Peyer's patch (tissue), 4 donors: ENCODE results near the gene AP1M2. TPM values are rescaled to one million over a fixed set of nuclear protein-coding genes. Genes with fewer than 3 reads are reported as not detected.
A peak's percentile ranks its signal among the peaks of the same experiment; 100 is the strongest.

Source experiments
- DNase-seq, 3 donors: peaks; one replicate each; pipeline ENCODE4 v3.0.0-alpha.2; 2017 to 2019
- H3K27ac ChIP-seq, 4 donors: fragments of 200-600 bp; sonication (generic); one replicate each; pipeline ENCODE4 v1.5.1; 2016 to 2019
- H3K27me3 ChIP-seq, 2 donors: fragments of 200-600 bp; sonication (generic); one replicate each; pipeline ENCODE4 v1.5.1; 2019
- H3K36me3 ChIP-seq, 3 donors: fragments of 200-600 bp; sonication (generic); one replicate each; pipeline ENCODE4 v1.5.1; 2016 to 2019
- H3K4me1 ChIP-seq, 4 donors: fragments of 200-600 bp; sonication (generic); one replicate each; pipeline ENCODE4 v1.5.1; 2016 to 2019
- H3K4me3 ChIP-seq, 4 donors: fragments of 200-600 bp; sonication (generic); 1 replicate in 3 of 4; 2 replicates in 1 of 4; pipeline ENCODE4 v1.5.1; 2016 to 2019; ENCODE audit warnings: mild to moderate bottlenecking in 1 of 4
- H3K9me3 ChIP-seq, 4 donors: fragments of 200-600 bp; sonication (generic); one replicate each; pipeline ENCODE4 v1.5.1; 2016 to 2019; ENCODE audit warnings: mild to moderate bottlenecking in 1 of 4
- CTCF ChIP-seq, 6 experiments: fragments of 450-650 bp in 4 of 6; fragments of 200-600 bp in 2 of 6; sonication (generic) in 1 of 6; IDR thresholded peaks; one replicate each; pipeline ENCODE4 v1.5.1; 2017 to 2019; ENCODE audit warnings: antibody characterized with exemption in 6 of 6, mild to moderate bottlenecking in 3 of 6, moderate library complexity in 1 of 6
- POLR2A ChIP-seq, 2 donors: fragments of 450-650 bp; IDR thresholded peaks; one replicate each; pipeline ENCODE4 v1.5.1; 2017; ENCODE audit warnings: antibody characterized with exemption in 2 of 2, mild to moderate bottlenecking in 2 of 2, moderate library complexity in 2 of 2
- total RNA-seq, 4 donors: library from RNA; depleted of rRNA; stranded (reverse); fragments of >200 nt; gene quantifications; one replicate each; pipeline ENCODE4 v1.1.0, GENCODE V29; 2016

AP1M2 gene
- total RNA-seq, 4 donors from 2014 or later = 60.2 to 102 (median 82.5) TPM

- TF ChIP-seq CTCF (IDR thresholded peaks at IDR 0.05) = no peak
- no peak for TF ChIP-seq POLR2A (IDR thresholded peaks at IDR 0.05)
- DNase-seq = no peak
- H3K4me1 ChIP-seq = peaks cover 0 to 4% (median 0%) of the 10 kb centered on the region in 4 donors
Measured at GRCh38 chr19:10583036-10583776, 3.9 kb downstream of the AP1M2 start.

GRCh38 chr19:10582091-10582490, 5.0 kb downstream of the AP1M2 start:
- no peak for TF ChIP-seq CTCF (IDR thresholded peaks at IDR 0.05)
- no peak for TF ChIP-seq POLR2A (IDR thresholded peaks at IDR 0.05)
- Histone ChIP-seq H3K4me3 (no peak overlapping the region), H3K27ac (no peak overlapping the region), H3K27me3 (no peaks in the 10 kb centered on the region), H3K36me3 (peaks cover 0 to 36% (median 0%) of the 10 kb centered on the region in 3 donors), H3K9me3 (no peaks in the 10 kb centered on the region), H3K4me1 (peaks cover 0 to 4% (median 0%) of the 10 kb centered on the region in 4 donors)
- no peak for DNase-seq

More at GRCh38 chr19:10583036-10583776, 3.9 kb downstream of the AP1M2 start:
- Histone ChIP-seq H3K27me3 (no peaks in the 10 kb centered on the region), H3K4me3 (no peak overlapping the region), H3K9me3 (no peaks in the 10 kb centered on the region), H3K27ac (no peak overlapping the region), H3K36me3 (peaks cover 0 to 28% (median 0%) of the 10 kb centered on the region in 3 donors)

- TF ChIP-seq POLR2A (IDR thresholded peaks at IDR 0.05) (no peak), CTCF (IDR thresholded peaks at IDR 0.05) (peak; percentile 97 to 100 (median 99))
- Histone ChIP-seq H3K27me3 (no peaks in the 10 kb centered on the region), H3K4me3 (no peak overlapping the region), H3K27ac (peak overlapping the region in 1 of 4 donors; percentile 17), H3K9me3 (no peaks in the 10 kb centered on the region), H3K36me3 (peaks cover 0 to 36% (median 0%) of the 10 kb centered on the region in 3 donors), H3K4me1 (peaks cover 0 to 4% (median 0%) of the 10 kb centered on the region in 4 donors)
- DNase-seq = peak; percentile 89 to 97 (median 94)
Measured at GRCh38 chr19:10580979-10581631, 6.0 kb downstream of the AP1M2 start.

- peaks cover 0 to 36% (median 0%) of the 10 kb centered on the region in 3 donors for H3K36me3 ChIP-seq
- H3K4me1 ChIP-seq = peaks cover 0 to 4% (median 0%) of the 10 kb centered on the region in 4 donors
- no peak overlapping the region for H3K27ac ChIP-seq
- no peaks in the 10 kb centered on the region for H3K27me3 ChIP-seq
- TF ChIP-seq CTCF (IDR thresholded peaks at IDR 0.05) = no peak
- H3K4me3 ChIP-seq = no peak overlapping the region
- no peaks in the 10 kb centered on the region for H3K9me3 ChIP-seq
- DNase-seq = no peak
Measured at GRCh38 chr19:10577951-10578350, 9.2 kb downstream of the AP1M2 start.

GRCh38 chr19:10575011-10575716, 11.9 kb downstream of the AP1M2 start:
- H3K9me3 ChIP-seq = no peaks in the 10 kb centered on the region
- H3K36me3 ChIP-seq = peaks cover 0 to 26% (median 0%) of the 10 kb centered on the region in 3 donors
- DNase-seq = no peak

More at GRCh38 chr19:10575011-10575716, 11.9 kb downstream of the AP1M2 start:
- Histone ChIP-seq H3K27ac (no peak overlapping the region), H3K4me1 (no peaks in the 10 kb centered on the region), H3K4me3 (no peak overlapping the region), H3K27me3 (no peaks in the 10 kb centered on the region)
- TF ChIP-seq POLR2A (IDR thresholded peaks at IDR 0.05) = no peak
- no peak for TF ChIP-seq CTCF (IDR thresholded peaks at IDR 0.05)
